Inferior parietal cortex (tissue), 1 donor: Measurements from ENCODE around the gene RHBG.

Experiments used
- DNase-seq: peaks from one replicate; pipeline ENCODE4 v3.0.0-alpha.2; 2016; ENCODE audit errors: extremely low spot score

The RHBG gene

GRCh38 chr1:156386134-156386901 lies 17.3 kb downstream of the RHBG start:
- no peak for DNase-seq

- no peak for DNase-seq
Observed at GRCh38 chr1:156386949-156387869, 18.2 kb downstream of the RHBG start.

DNA sequence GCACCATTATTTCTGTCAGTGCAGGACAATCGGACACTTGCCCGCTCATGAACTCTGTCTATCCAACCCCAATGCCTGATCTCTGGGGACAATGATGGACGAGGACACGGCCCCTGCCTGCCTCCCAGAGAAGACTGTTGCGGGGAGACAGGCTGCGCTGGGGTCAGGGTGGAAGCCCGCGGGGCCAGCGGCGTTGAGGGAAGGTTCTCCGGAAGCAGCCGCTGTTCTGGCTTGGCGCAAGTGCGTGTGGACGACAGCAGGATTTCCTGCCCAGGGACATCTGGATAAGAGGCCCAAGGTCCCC lies 18.8 kb downstream of the RHBG start:
- DNase-seq: no peak

DNA sequence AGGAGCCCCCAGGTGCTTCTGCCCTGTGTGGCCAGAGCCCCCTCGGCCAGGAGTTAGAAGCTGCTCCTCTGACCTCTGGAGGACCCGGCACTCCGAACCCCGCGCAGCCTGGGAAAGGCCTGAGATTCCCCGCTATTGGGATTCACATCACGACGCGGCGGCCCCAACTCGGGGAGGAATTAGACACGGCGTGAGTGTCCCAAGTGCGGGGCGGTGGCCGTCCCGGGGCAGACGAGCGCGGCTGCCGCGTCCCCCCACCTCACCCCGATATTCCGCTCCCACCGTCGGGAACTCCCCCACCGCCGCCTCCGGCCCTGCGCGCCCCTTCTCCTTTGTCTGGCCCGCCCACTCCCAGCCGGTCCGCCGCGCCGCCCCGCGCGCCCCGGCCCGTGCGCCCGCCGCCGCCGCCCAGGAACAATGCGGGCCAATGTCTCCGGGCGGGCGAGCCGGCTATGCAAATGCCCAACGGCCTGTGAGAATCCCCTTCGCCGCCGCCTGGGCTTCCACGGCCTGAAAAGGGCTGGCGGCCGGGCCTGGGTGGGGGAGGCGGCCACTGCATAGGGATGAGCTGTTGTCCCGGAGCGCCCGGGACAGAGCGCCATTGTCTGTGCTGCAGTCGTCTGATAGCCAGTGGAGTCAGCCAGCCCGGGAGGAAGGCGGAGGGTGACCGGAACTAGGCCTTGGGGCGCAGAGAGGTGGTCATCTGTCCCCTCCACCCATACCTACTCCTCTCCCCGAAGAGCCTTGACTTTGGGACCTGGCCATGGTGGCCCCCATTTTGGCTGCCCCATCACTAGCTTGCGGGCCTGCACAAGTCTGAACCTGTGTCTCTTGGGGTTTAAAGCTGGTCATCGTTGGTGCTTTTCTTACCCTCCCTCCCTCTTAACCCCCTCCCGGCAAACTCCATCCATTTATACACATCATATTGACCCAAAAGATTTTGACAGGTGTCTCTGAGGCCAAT lies 19.4 kb downstream of the RHBG start:
- peak; percentile 75 for DNase-seq

DNA sequence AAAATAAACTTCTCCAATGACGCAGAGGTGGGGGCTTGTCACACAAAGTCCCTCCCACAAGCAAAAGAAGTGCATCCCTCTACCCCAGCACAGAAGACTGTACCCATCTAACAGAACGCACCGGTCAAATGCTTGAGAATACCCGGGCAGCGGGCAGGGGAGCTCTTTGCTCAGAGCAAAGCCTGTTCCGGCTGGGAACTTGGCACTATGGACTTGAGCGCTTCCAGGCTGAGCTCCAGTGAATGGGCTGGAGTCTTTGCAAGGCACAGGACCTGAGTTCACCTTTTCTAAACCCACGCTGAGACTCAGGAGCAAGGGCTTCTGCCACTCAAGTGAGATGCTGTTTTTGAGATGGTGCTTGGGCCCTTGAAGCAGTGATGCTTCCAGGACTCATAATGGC lies 20.3 kb downstream of the RHBG start:
- DNase-seq: no peak

GRCh38 chr1:156390469-156391365 lies 21.7 kb downstream of the RHBG start:
- no peak for DNase-seq

- DNase-seq: no peak
Observed at GRCh38 chr1:156391366-156391677, 22.3 kb downstream of the RHBG start.

DNA sequence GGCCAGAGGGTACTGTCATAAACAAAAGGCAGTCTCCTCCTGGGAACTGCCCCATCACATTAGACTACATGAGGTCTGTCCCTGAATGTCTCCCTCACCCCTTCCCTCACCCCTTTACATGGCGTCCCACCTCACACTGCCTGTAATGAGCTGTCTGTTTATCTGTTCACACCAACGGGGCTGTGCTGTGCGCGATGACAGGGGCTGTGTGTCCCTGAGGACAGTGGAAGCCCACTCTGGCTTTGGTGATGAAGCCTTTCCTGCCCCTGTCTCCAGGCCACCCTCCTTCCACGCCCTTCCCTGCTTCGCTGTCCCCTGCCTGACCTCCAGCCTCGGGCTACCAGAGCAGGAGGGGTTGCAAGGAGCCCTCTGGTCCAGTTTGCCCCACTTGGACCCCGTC lies 22.7 kb downstream of the RHBG start:
- DNase-seq: no peak

DNA sequence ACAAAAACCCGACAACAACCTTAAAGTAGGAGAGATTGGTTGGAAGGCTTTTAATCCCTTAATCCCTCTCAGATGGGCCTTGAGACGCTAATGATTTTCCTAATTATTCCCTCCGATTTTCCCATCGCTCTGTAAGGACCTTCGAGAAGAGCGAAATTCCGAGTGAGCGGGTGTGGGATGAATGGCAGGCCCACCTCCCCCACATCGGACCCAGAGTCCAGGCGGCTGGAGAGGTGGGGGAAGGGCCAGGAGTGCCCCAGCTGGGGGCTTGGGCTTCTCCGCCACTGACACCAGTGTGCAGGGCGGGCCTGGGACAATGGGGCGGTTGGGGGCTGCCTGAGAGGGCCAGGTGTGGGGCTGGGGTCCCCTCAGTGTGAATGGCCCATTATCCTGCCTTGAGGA lies 23.4 kb downstream of the RHBG start:
- no peak for DNase-seq

- DNase-seq: no peak
Observed at GRCh38 chr1:156393095-156393494, 24.1 kb downstream of the RHBG start.

GRCh38 chr1:156394082-156394481 lies 25.1 kb downstream of the RHBG start:
- DNase-seq: no peak

DNA sequence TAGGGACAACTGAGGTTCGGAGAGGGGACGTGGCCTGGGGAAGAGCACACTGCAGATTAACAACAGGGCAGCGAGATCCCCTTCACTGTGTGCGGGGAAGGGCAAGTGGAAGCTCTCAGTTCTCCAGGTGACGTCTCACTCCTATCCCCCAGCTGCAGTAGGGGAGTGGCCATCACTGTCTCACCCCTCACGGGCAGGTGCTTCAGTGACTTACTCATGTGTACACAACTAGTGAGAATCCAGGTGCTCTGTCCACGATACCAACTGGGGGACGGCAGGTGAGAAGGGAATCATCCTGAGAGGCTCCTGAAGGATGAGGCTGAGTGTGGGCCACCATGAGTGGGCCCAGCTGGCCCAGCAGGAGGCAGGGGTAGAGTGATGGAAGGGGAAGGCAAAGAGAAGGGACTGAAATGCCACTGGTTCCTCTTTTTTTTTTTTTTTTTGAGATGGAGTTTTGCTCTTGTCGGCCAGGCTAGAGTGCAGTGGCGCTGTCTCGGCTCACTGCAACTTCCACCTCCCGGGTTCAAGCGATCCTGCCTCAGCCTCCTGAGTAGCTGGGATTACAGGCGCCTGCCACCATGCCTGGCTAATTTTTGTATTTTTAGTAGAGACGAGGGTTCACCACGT lies 25.9 kb downstream of the RHBG start:
- no peak for DNase-seq

GRCh38 chr1:156399355-156400125 lies 30.5 kb downstream of the RHBG start:
- no peak for DNase-seq

GRCh38 chr1:156400191-156400935 lies 31.4 kb downstream of the RHBG start:
- no peak for DNase-seq

DNA sequence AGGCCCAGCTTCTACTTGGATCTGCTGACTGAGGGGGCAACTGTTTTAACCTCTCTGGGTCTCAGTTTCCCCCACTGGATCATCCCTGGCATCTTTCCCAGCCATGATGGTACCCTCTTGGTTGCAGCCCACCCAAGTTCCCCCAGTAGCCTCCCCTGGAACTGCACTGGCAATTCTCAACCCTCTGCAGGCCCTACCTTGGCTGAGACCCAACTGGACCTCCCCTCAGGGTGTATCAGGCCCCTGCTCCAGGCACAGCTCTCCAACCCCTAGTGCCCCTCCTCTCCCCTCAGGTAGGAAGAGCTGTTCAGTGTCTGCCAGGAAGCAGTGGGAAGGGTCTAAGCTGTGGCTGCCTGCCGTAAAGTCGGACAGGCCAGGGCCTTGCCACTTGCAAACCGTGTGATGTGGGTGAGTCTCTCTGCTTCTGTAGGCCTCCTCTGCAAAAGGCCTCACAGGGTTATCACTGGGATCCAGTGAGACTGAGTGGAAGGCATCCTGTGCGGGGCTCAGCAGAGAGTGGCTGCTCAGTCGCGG lies 32.1 kb downstream of the RHBG start:
- DNase-seq: no peak

- DNase-seq: no peak
Observed at GRCh38 chr1:156401681-156402081, 32.7 kb downstream of the RHBG start.

DNA sequence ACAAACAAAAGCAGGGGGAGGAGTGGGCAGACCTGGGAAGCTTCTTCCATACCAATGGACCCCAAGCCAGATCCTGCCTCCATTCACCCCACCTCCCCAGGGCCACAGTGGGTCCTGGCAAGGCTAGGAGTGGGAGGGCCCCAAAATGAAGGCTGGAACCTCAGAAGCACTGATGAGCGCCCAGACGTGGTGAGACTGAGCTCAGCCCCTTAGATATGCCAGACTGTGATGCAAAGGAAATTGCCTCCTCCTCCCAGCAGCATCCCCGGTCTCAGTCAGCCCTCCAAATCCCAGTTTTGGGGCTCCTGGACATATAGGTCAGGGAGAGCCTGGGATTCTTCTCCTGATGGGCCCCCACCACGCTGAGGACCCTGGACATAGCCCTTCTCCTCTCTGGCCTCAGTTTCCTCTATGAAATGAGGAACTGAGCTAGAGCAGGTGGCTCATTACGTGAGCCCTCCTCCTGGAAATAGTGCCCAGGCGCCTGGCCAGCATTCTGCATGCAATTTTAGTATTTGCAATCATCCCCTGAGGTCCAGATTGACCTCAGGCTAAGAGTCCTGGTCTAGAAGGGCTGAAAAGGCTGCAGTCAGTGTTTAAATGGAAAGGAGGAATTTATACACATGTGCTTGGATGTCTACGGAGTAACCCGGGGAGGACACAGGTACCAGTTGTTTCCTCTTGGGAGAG lies 33.5 kb downstream of the RHBG start:
- DNase-seq: peak; percentile 5

- DNase-seq: no peak
Observed at GRCh38 chr1:156405670-156406069, 36.7 kb downstream of the RHBG start.
